A549 (cell line): Measurements from ENCODE around the gene TCEANC2. TPM values are rescaled to one million over a fixed set of nuclear protein-coding genes. Genes with fewer than 3 reads are reported as not detected.

Experiments used
- ATAC-seq, 2 experiments: fragments of 200-7000 bp in 1 of 2; fragments of >200 bp in 1 of 2; cut with Nextera tagmentation in 1 of 2; cut with Tn5 transposase in 1 of 2; 3 replicates each; pipeline versions ENCODE4 v1.8.0 to v1.9.1; 2018 to 2020; ENCODE audit warnings: mild to moderate bottlenecking in 1 of 2, moderate library complexity in 1 of 2
- CTCF ChIA-PET: fragments of 300-600 bp; sonication (Branson Sonifier 250); formaldehyde crosslinking; extraction: SDS; loops from one replicate; lab custom pipeline; 2021; ENCODE audit warnings: antibody characterized with exemption, inconsistent platforms; lab: Yijun Ruan, JAX
- POLR2A ChIA-PET: fragments of 350-600 bp; formaldehyde crosslinking; extraction: SDS; loops from one replicate; lab custom pipeline; 2021; ENCODE audit warnings: antibody characterized with exemption, inconsistent platforms; lab: Yijun Ruan, JAX
- DNase-seq, 2 experiments: peaks; one replicate each; pipeline versions ENCODE4 v3.0.0 to v3.0.0-alpha.2; 2011 to 2016; ENCODE audit warnings: low read depth in 1 of 2, low spot score in 1 of 2
- FAIRE-seq: peaks from 2 replicates; lab custom pipeline; 2011; peaks lifted over from hg19 to GRCh38; lab: Jason Lieb, UNC
- H3K27ac ChIP-seq, 2 experiments: fragments of >200 bp; sonication (Bioruptor Twin); formaldehyde crosslinking; 3 replicates each; pipeline ENCODE4 v1.5.1; 2016 to 2017
- H3K4me1 ChIP-seq: fragments of >200 bp; sonication (Bioruptor Twin); formaldehyde crosslinking; 3 replicates; pipeline ENCODE4 v1.6.1; 2016
- H3K4me2 ChIP-seq: fragments of >200 bp; sonication (Bioruptor Twin); formaldehyde crosslinking; 3 replicates; pipeline ENCODE4 v1.6.1; 2016
- H3K4me3 ChIP-seq: fragments of >200 bp; sonication (Bioruptor Twin); formaldehyde crosslinking; 3 replicates; pipeline ENCODE4 v1.5.1; 2016
- H3K9me3 ChIP-seq: fragments of >200 bp; sonication (Bioruptor Twin); formaldehyde crosslinking; 3 replicates; pipeline ENCODE4 v1.6.1; 2016
- BHLHE40 ChIP-seq: IDR thresholded peaks from 2 replicates; pipeline ENCODE4 v1.6.1; 2012; ENCODE audit warnings: low read depth, low read length, inconsistent platforms
- CEBPB ChIP-seq, 2 experiments: fragments of >200 bp in 1 of 2; sonication (Bioruptor Twin) in 1 of 2; formaldehyde crosslinking in 1 of 2; IDR thresholded peaks; 2 replicates each; pipeline ENCODE4 v1.6.1; 2012 to 2016
- CHD2 ChIP-seq: fragments of 150-350 bp; IDR thresholded peaks from 2 replicates; pipeline ENCODE4 v1.6.1; 2014; ENCODE audit warnings: low read length; ENCODE audit not compliant: partially characterized antibody
- CHD4 ChIP-seq: fragments of 200-600 bp; sonication (generic); IDR thresholded peaks from 2 replicates; pipeline ENCODE4 v1.6.1; 2016; ENCODE audit warnings: antibody characterized with exemption, mild to moderate bottlenecking, borderline replicate concordance
- EHF ChIP-seq: fragments of 250-450 bp; sonication (Bioruptor Pico); IDR thresholded peaks from 2 replicates; pipeline ENCODE4 v1.5.0; 2020; ENCODE audit warnings: mild to moderate bottlenecking
- EHMT2 ChIP-seq: fragments of 200-600 bp; sonication (generic); IDR thresholded peaks from 2 replicates; pipeline ENCODE4 v1.6.1; 2016; ENCODE audit warnings: antibody characterized with exemption, low read depth, mild to moderate bottlenecking, moderate library complexity
- FOSB ChIP-seq: fragments of 250-450 bp; sonication (Bioruptor Pico); IDR thresholded peaks from 2 replicates; pipeline ENCODE4 v1.5.0; 2020; ENCODE audit warnings: mild to moderate bottlenecking, moderate library complexity
- HOXA7 ChIP-seq: fragments of 250-450 bp; sonication (Bioruptor Pico); IDR thresholded peaks from 2 replicates; pipeline ENCODE4 v1.5.0; 2020; ENCODE audit warnings: mild to moderate bottlenecking, moderate library complexity
- HOXB13 ChIP-seq: fragments of 250-450 bp; sonication (Bioruptor Pico); IDR thresholded peaks from 2 replicates; pipeline ENCODE4 v1.5.0; 2020; ENCODE audit warnings: low read depth, mild to moderate bottlenecking, moderate library complexity
- KDM1A ChIP-seq: fragments of 200-600 bp; sonication (generic); IDR thresholded peaks from 2 replicates; pipeline ENCODE4 v1.6.1; 2016; ENCODE audit warnings: low read depth, mild to moderate bottlenecking
- NFE2L2 ChIP-seq: fragments of 150-350 bp; conservative IDR thresholded peaks from 2 replicates; pipeline ENCODE4 v1.6.1; 2014; ENCODE audit warnings: low read length
- RAD21 ChIP-seq, 2 experiments: fragments of >200 bp in 1 of 2; sonication (Bioruptor Twin) in 1 of 2; formaldehyde crosslinking in 1 of 2; IDR thresholded peaks in 1 of 2; conservative IDR thresholded peaks in 1 of 2; 2 replicates in 1 of 2; 3 replicates in 1 of 2; pipeline ENCODE4 v1.6.1; 2012 to 2018; ENCODE audit warnings: inconsistent platforms in 1 of 2
- RFX5 ChIP-seq: fragments of 450-650 bp; IDR thresholded peaks from 2 replicates; pipeline ENCODE4 v1.7.1; 2014; ENCODE audit warnings: antibody characterized with exemption, mild to moderate bottlenecking, moderate library complexity
- RNF2 ChIP-seq: fragments of 200-600 bp; sonication (generic); IDR thresholded peaks from 2 replicates; pipeline ENCODE4 v1.6.1; 2016; ENCODE audit warnings: low read depth, mild to moderate bottlenecking, antibody characterized with exemption, moderate library complexity, borderline replicate concordance
- SMC3 ChIP-seq: fragments of >200 bp; sonication (Bioruptor Twin); formaldehyde crosslinking; IDR thresholded peaks from 3 replicates; pipeline ENCODE4 v1.6.1; 2018; ENCODE audit warnings: inconsistent platforms
- ZFP36 ChIP-seq: fragments of 450-650 bp; IDR thresholded peaks from 2 replicates; pipeline ENCODE4 v1.6.1; 2014; ENCODE audit warnings: borderline replicate concordance; ENCODE audit not compliant: partially characterized antibody
- WGBS: methylation state at CpG from one replicate; pipeline ENCODE4 v1.1.6; 2017; ENCODE audit errors: missing lambda C conversion rate; 5-methylcytosine and 5-hydroxymethylcytosine counted together
- polyA plus RNA-seq, 4 experiments: library from polyadenylated mRNA; depleted of rRNA in 3 of 4; stranded (reverse); fragments of >200 nt; fragmentation: RNase III in 1 of 4; extraction: RNeasy Plus Mini Kit Qiagen cat#74134 plus additional on column Dnase treatment in 1 of 4; gene quantifications; 2 replicates in 3 of 4; 3 replicates in 1 of 4; pipeline ENCODE4 v1.2.3, GENCODE V29; 2011 to 2017
- TF ChIP-seq, protein P1 (sequence below): IDR thresholded peaks from 2 replicates; pipeline ENCODE4 v1.6.1; 2012
- TF ChIP-seq, protein P2 (sequence below): fragments of >200 bp; sonication (Bioruptor Twin); formaldehyde crosslinking; IDR thresholded peaks from 3 replicates; pipeline ENCODE4 v1.5.1; 2016
- TF ChIP-seq, protein P3 (sequence below): fragments of 450-650 bp; IDR thresholded peaks from 2 replicates; pipeline ENCODE4 v1.6.1; 2014; ENCODE audit warnings: antibody characterized with exemption
- TF ChIP-seq, protein P4 (sequence below): IDR thresholded peaks from 2 replicates; pipeline ENCODE4 v1.6.1; 2012; ENCODE audit warnings: low read depth, borderline replicate concordance

Gene TCEANC2
- polyA plus RNA-seq, 2 of the 4 experiments (the other 2 are of a cell fraction): 1.9 to 3.4 TPM

DNA sequence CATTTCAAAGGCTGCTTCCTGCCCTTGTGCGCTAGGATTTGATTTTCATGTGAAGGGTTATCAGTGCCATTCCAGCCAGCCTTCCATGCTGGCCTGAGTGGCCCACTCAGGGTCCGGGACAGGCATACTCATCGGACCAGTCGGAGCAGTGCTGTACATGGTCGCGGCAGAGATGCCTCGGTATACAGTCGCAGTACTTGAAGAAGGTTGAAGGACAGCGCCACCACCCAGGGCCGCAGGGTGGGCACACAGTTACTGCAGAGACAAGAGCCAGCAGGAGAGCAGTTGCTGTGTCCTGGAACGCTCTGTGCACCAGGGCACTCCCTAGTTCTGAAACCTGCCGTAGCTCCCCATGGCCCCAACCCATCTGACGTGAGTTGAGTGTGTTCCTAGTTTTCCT, 44.5 kb upstream of the TCEANC2 start (continued):
- TF ChIP-seq, protein P1, sequence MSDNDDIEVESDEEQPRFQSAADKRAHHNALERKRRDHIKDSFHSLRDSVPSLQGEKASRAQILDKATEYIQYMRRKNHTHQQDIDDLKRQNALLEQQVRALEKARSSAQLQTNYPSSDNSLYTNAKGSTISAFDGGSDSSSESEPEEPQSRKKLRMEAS: no peak
- TF ChIP-seq RFX5: no peak
- TF ChIP-seq, protein P2, sequence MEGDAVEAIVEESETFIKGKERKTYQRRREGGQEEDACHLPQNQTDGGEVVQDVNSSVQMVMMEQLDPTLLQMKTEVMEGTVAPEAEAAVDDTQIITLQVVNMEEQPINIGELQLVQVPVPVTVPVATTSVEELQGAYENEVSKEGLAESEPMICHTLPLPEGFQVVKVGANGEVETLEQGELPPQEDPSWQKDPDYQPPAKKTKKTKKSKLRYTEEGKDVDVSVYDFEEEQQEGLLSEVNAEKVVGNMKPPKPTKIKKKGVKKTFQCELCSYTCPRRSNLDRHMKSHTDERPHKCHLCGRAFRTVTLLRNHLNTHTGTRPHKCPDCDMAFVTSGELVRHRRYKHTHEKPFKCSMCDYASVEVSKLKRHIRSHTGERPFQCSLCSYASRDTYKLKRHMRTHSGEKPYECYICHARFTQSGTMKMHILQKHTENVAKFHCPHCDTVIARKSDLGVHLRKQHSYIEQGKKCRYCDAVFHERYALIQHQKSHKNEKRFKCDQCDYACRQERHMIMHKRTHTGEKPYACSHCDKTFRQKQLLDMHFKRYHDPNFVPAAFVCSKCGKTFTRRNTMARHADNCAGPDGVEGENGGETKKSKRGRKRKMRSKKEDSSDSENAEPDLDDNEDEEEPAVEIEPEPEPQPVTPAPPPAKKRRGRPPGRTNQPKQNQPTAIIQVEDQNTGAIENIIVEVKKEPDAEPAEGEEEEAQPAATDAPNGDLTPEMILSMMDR: no peak
- TF ChIP-seq RAD21 (conservative IDR thresholded peaks at IDR 0.05 in 1 of 2, IDR thresholded peaks at IDR 0.05 in 1 of 2): no peak
- TF ChIP-seq BHLHE40: no peak

DNA sequence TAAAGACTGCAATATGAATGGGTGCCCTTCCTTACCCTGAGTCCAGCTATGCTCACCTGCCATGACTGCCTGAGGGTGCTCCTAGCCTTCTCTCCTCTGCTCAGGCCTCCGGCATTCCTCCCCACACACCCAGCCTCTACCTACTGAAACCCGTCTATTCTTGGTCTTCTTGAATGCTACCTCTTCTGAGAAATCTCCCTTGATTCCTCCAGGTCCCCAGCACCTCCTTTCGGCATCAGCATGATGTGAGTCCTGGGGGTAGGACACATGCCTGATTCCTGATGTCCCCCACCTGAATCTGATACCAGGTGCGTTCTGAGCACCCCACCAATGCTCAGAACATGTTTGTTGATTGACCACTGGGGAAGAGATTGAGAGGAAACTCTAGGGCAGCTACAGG, 44.0 kb upstream of the TCEANC2 start:
- 59% methylated on average over 3 of the region's 4 CpGs for WGBS
- FAIRE-seq: no peak
- POLR2A ChIA-PET: no interaction called here
- Histone ChIP-seq H3K4me2 (no peak overlapping the region), H3K27ac (no peak overlapping the region)
- TF ChIP-seq EHMT2: no peak
- no peak for TF ChIP-seq RNF2
- TF ChIP-seq, protein P3, sequence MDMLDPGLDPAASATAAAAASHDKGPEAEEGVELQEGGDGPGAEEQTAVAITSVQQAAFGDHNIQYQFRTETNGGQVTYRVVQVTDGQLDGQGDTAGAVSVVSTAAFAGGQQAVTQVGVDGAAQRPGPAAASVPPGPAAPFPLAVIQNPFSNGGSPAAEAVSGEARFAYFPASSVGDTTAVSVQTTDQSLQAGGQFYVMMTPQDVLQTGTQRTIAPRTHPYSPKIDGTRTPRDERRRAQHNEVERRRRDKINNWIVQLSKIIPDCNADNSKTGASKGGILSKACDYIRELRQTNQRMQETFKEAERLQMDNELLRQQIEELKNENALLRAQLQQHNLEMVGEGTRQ: no peak
- no peak for TF ChIP-seq HOXA7
- no peak for TF ChIP-seq NFE2L2
- TF ChIP-seq, protein P2: no peak
- no peak for TF ChIP-seq ZFP36
- TF ChIP-seq FOSB (CRISPR knock-in tag): no peak
- TF ChIP-seq HOXB13 (CRISPR knock-in tag): no peak
- no peak for TF ChIP-seq EHF (CRISPR knock-in tag)
- TF ChIP-seq SMC3: no peak
- TF ChIP-seq, protein P4, sequence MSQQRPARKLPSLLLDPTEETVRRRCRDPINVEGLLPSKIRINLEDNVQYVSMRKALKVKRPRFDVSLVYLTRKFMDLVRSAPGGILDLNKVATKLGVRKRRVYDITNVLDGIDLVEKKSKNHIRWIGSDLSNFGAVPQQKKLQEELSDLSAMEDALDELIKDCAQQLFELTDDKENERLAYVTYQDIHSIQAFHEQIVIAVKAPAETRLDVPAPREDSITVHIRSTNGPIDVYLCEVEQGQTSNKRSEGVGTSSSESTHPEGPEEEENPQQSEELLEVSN: no peak
- no peak for TF ChIP-seq CHD2
- TF ChIP-seq, protein P1: no peak
- TF ChIP-seq, all 56 proteins: peak for 0
- DNase-seq (no peak), ATAC-seq (no peak)
- Histone ChIP-seq H3K4me1 (no peaks in the 10 kb centered on the region), H3K4me3 (no peak overlapping the region), H3K9me3 (no peaks in the 10 kb centered on the region)
- CTCF ChIA-PET: no interaction called here

DNA sequence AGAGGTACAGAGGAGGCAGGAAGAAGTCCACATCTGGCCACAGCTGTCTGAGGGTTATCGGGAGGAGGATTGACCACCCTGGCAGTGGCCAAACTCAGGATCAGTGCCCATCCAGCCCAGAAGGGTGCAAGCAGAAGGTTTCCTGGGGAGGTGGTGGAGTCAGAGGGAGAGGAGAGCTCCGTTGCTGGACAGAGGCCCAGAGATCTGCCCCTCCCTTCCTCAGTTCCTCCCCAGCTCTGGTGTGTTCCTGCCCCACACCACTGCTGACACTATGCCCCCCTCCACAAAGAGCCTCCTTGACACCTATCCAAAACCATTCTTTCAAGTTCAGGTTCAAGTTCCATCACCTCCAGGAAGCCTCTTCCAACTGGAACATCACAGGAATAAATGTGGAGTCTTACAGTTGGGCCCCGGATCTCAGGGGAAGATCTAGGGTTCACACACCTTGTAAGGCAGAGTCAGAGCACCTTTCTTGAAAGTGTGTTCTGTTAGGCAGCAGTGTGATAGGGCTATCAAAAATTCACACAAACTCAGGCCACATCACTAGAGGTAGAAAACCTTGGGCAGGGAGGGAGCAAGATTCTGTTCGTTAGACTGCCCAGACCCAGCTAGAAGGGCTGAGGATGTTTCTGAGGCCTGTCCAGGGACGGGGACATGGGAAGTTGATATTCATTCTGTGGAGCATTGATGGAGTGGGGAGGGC, 42.8 kb upstream of the TCEANC2 start:
- no peak for TF ChIP-seq CHD4
- TF ChIP-seq CEBPB (IDR thresholded peaks at IDR 0.05): no peak
- TF ChIP-seq EHF (CRISPR knock-in tag): no peak
- TF ChIP-seq KDM1A: no peak
- no peak overlapping the region for H3K27ac ChIP-seq
- H3K9me3 ChIP-seq: no peaks in the 10 kb centered on the region
- CTCF ChIA-PET: no interaction called here
- no peak for ATAC-seq
- 70% methylated on average over 5 of the region's 5 CpGs for WGBS
- H3K4me2 ChIP-seq: no peak overlapping the region
- H3K4me1 ChIP-seq: no peaks in the 10 kb centered on the region
- POLR2A ChIA-PET: no interaction called here
- no peak overlapping the region for H3K4me3 ChIP-seq
- no peak for DNase-seq
- FAIRE-seq: no peak
